GM12878 (cell line): ENCODE measurements around the gene PDLIM5. TPM values are rescaled to one million over a fixed set of nuclear protein-coding genes. Genes with fewer than 3 reads are reported as not detected.

Experiments used
- ATAC-seq: fragments of 200-7000 bp; cut with Tn5 transposase; 3 replicates; pipeline ENCODE4 v1.9.1; 2020; ENCODE audit warnings: mild to moderate bottlenecking, moderate library complexity
- BruUV-seq: library from RNA; stranded (reverse); fragments of 400-500 nt; replicated peaks from 2 replicates; lab custom pipeline; 2021; lab: Mats Ljungman, UMichigan
- CTCF ChIA-PET: fragments of 300-600 bp; sonication (Branson Sonifier 250); formaldehyde crosslinking; extraction: SDS; loops from one replicate; lab custom pipeline; 2021; ENCODE audit warnings: inconsistent platforms; lab: Yijun Ruan, JAX
- POLR2A ChIA-PET: fragments of 350-600 bp; formaldehyde crosslinking; extraction: SDS; loops from one replicate; lab custom pipeline; 2021; ENCODE audit warnings: inconsistent platforms; lab: Charles Lee
- RAD21 ChIA-PET: fragments of 300-600 bp; sonication (Branson Sonifier 250); formaldehyde crosslinking; loops from one replicate; lab custom pipeline; 2023; ENCODE audit warnings: antibody characterized with exemption; ENCODE audit not compliant: unreplicated experiment; lab: Charles Lee
- SMC1A ChIA-PET: fragments of 300-600 bp; sonication (Branson Sonifier 250); formaldehyde crosslinking; loops from one replicate; lab custom pipeline; 2023; ENCODE audit not compliant: unreplicated experiment, uncharacterized antibody; lab: Charles Lee
- DNase-seq: peaks from one replicate; pipeline ENCODE4 v3.0.0-alpha.2; 2011; ENCODE audit warnings: low read depth, low spot score
- FAIRE-seq: peaks from 3 replicates; lab custom pipeline; 2011; peaks lifted over from hg19 to GRCh38; lab: Jason Lieb, UNC
- H2AFZ ChIP-seq: 2 replicates; pipeline ENCODE4 v1.6.0; 2011; ENCODE audit warnings: low read depth, low read length, control low read depth; ENCODE audit not compliant: control insufficient read depth
- H3K27ac ChIP-seq: 2 replicates; pipeline ENCODE4 v1.5.1; 2011; ENCODE audit warnings: control low read depth; ENCODE audit not compliant: control insufficient read depth, insufficient read depth
- H3K27me3 ChIP-seq, 2 experiments: replicated peaks in 1 of 2; 2 replicates each; pipeline versions ENCODE4 v1.6.0 to v1.6.1; 2011; ENCODE audit warnings: low read length in 1 of 2; ENCODE audit not compliant: control insufficient read depth in 2 of 2, insufficient read depth in 2 of 2
- H3K36me3 ChIP-seq, 2 experiments: 2 replicates each; pipeline ENCODE4 v1.5.1; 2011; ENCODE audit warnings: low read length in 1 of 2; ENCODE audit not compliant: control insufficient read depth in 2 of 2, insufficient read depth in 2 of 2
- H3K4me1 ChIP-seq: 2 replicates; pipeline ENCODE4 v1.6.1; 2011; ENCODE audit warnings: mild to moderate bottlenecking, low read length, moderate library complexity, mixed read lengths; ENCODE audit not compliant: control insufficient read depth, insufficient read depth
- H3K4me2 ChIP-seq: 2 replicates; pipeline ENCODE4 v1.6.0; 2011; ENCODE audit warnings: control low read depth; ENCODE audit not compliant: control insufficient read depth, insufficient read depth
- H3K4me3 ChIP-seq: fragments of 200-600 bp; sonication (generic); 2 replicates; pipeline ENCODE4 v1.5.1; 2016
- H3K79me2 ChIP-seq: 2 replicates; pipeline ENCODE4 v1.6.0; 2011; ENCODE audit warnings: low read length; ENCODE audit not compliant: control insufficient read depth, insufficient read depth
- H3K9ac ChIP-seq: 2 replicates; pipeline ENCODE4 v1.8.0; 2011; ENCODE audit warnings: low read length, control low read depth, mixed read lengths; ENCODE audit not compliant: control insufficient read depth, insufficient read depth
- H3K9me3 ChIP-seq: replicated peaks from 3 replicates; pipeline ENCODE4 v1.5.1; 2011; ENCODE audit warnings: mild to moderate bottlenecking, low read length; ENCODE audit not compliant: control insufficient read depth, insufficient read depth
- H4K20me1 ChIP-seq: 2 replicates; pipeline ENCODE4 v1.6.0; 2011; ENCODE audit not compliant: control insufficient read depth, insufficient read depth
- ATF7 ChIP-seq: fragments of 450-650 bp; IDR thresholded peaks from 2 replicates; pipeline ENCODE4 v1.6.1; 2016; ENCODE audit warnings: low read depth, mild to moderate bottlenecking
- CTCF ChIP-seq, 3 experiments: IDR thresholded peaks in 2 of 3; conservative IDR thresholded peaks in 1 of 3; 2 replicates each; pipeline ENCODE4 v1.5.1; 2011; ENCODE audit warnings: low read depth in 3 of 3, low read length in 3 of 3, mild to moderate bottlenecking in 3 of 3, control low read depth in 2 of 3, moderate library complexity in 2 of 3, inconsistent platforms in 1 of 3, mixed read lengths in 1 of 3; ENCODE audit not compliant: control insufficient read depth in 2 of 3, insufficient read depth in 1 of 3; ENCODE audit errors: extremely low read depth in 1 of 3
- NR2C1 ChIP-seq: fragments of 450-650 bp; IDR thresholded peaks from 2 replicates; pipeline ENCODE4 v1.6.1; 2017; ENCODE audit warnings: antibody characterized with exemption, mild to moderate bottlenecking, moderate library complexity
- POU2F2 ChIP-seq: IDR thresholded peaks from 3 replicates; pipeline ENCODE4 v1.6.1; 2011; ENCODE audit warnings: low read depth, mild to moderate bottlenecking, low read length, borderline replicate concordance
- RAD21 ChIP-seq: IDR thresholded peaks from 2 replicates; pipeline ENCODE4 v1.6.1; 2011; ENCODE audit warnings: mild to moderate bottlenecking, low read depth, low read length, moderate library complexity; ENCODE audit not compliant: insufficient read depth
- SKIL ChIP-seq: fragments of 450-650 bp; IDR thresholded peaks from 2 replicates; pipeline ENCODE4 v1.6.1; 2017; ENCODE audit warnings: mild to moderate bottlenecking, low read depth, inconsistent platforms; ENCODE audit not compliant: poor library complexity, severe bottlenecking
- SMC3 ChIP-seq: IDR thresholded peaks from 2 replicates; pipeline ENCODE4 v1.6.1; 2011; ENCODE audit warnings: low read length, improper control_type of control experiment, borderline replicate concordance
- WGBS: methylation state at CpG from one replicate; pipeline ENCODE4 v1.1.6; 2016; ENCODE audit warnings: low lambda C conversion rate; ENCODE audit not compliant: insufficient replicate concordance, insufficient coverage; ENCODE audit errors: missing lambda C conversion rate; 5-methylcytosine and 5-hydroxymethylcytosine counted together
- in situ Hi-C: fragments of 300-500 bp; cut with MboI; formaldehyde crosslinking; loops from 9 replicates; pipeline ENCODE4 v1.14.3; 2018; ENCODE audit warnings: mixed read lengths
- intact Hi-C: fragments of 100-400 bp; cut with micrococcal nuclease; formaldehyde crosslinking; loops from one replicate; pipeline ENCODE4 v1.14.2; 2022; ENCODE audit not compliant: unreplicated experiment
- polyA plus RNA-seq, 11 experiments: library from polyadenylated mRNA; depleted of rRNA in 4 of 11; unstranded in 6 of 11; stranded (reverse) in 5 of 11; fragments of >200 nt; fragmentation: Nextera tagmentation in 4 of 11; fragmentation: Illumina TruSeq in 1 of 11; extraction: Ambion mirVana in 4 of 11; extraction: Trizol in 1 of 11; gene quantifications; 1 replicate in 1 of 11; 2 replicates in 10 of 11; pipeline versions ENCODE4 v1.2.1 to v1.2.3, GENCODE V29; 2011 to 2016; ENCODE audit warnings: inconsistent platforms in 2 of 11, missing spikeins in 2 of 11, low read depth in 1 of 11
- total RNA-seq, 4 experiments: library from RNA; depleted of rRNA in 3 of 4; stranded (reverse); fragments of >200 nt in 3 of 4; fragmentation: Illumina TruSeq in 1 of 4; extraction: Trizol in 1 of 4; gene quantifications; 2 replicates each; pipeline versions ENCODE4 v1.2.1 to v1.2.3, GENCODE V29; 2013 to 2021

PDLIM5 gene
- total and polyA plus RNA-seq, 10 of the 15 experiments (the other 5 are each of a cell fraction or from before 2014, with no cell fraction given) = 10.0 to 52.9 (median 20.7) TPM

- Histone ChIP-seq H3K9me3 (no peaks in the 10 kb centered on the region), H3K27me3 (no peaks in the 10 kb centered on the region), H3K36me3 (peaks cover 0 to 2% of the 10 kb centered on the region in 2 experiments; a peak in 1 of 4 replicates), H3K27ac (no peak overlapping the region), H3K9ac (no peak overlapping the region), H2AFZ (no peak overlapping the region)
- CTCF ChIA-PET = interaction anchor here (1.8 kb wide), 1 partner anchor 188 kb away, joined by 32 read pairs; no protein-coding TSS in a partner anchor
- ATAC-seq = peak; percentile 78
- TF ChIP-seq SKIL (peak; percentile 19), ATF7 (no peak), CTCF (IDR thresholded peaks at IDR 0.05 in 2 of 3, conservative IDR thresholded peaks at IDR 0.05 in 1 of 3; ENCODE audit: control insufficient read depth in 2 of 3, extremely low read depth in 1 of 3, insufficient read depth in 1 of 3, low read depth in 3 of 3, low read length in 3 of 3) (peak; percentile 45 to 76 (median 53); a peak in 4 of 6 replicates), NR2C1 (no peak), RAD21 (peak; percentile 89), SMC3 (peak; percentile 83; the same call in 1 of the 2 replicates), POU2F2 (peak; percentile 91; the same call in 2 of the 3 replicates)
- TF ChIP-seq, all 136 proteins: peak for 5
- Histone ChIP-seq H3K4me3 (no peak overlapping the region), H4K20me1 (no peaks in the 10 kb centered on the region), H3K4me2 (no peak overlapping the region), H3K79me2 (no peaks in the 10 kb centered on the region), H3K4me1 (no peaks in the 10 kb centered on the region)
- SMC1A ChIA-PET = interaction anchor here (1.0 to 1.4 kb wide), 4 partner anchors 9 to 189 kb away, joined by 3 to 9 read pairs (median 3); no protein-coding TSS in a partner anchor
- BruUV-seq = no TSS peak
- in situ Hi-C loops = loop anchor here (5.0 kb wide), 1 partner anchor 189 kb away; no protein-coding TSS in a partner anchor
- RAD21 ChIA-PET = interaction anchor here (0.9 to 1.0 kb wide), 2 partner anchors 12 to 189 kb away, joined by 3 to 6 read pairs; no protein-coding TSS in a partner anchor
- intact Hi-C loops = loop anchor here (1.0 to 10.0 kb wide), 3 partner anchors 190 to 801 kb away; no protein-coding TSS in a partner anchor
- DNase-seq (peak; percentile 8), FAIRE-seq (peak; percentile 41)
- POLR2A ChIA-PET = no interaction called here
- 62% methylated on average over 5 of the region's 5 CpGs for WGBS
Observed at GRCh38 chr4:94595880-94596483, 144.2 kb downstream of the PDLIM5 start.
